NCI-H187 treated with DMSO at 0.1 percent for 48 hours (cell line): Measurements from ENCODE around the gene RGS3.

Experiments used
- DNase-seq: peaks from one replicate; lab custom pipeline; 2025; lab: John Stamatoyannopoulos, UW

The RGS3 gene

GRCh38 chr9:113511856-113512761, 48.6 kb downstream of the RGS3 start:
- DNase-seq, result no peak

GRCh38 chr9:113513111-113513510, 49.6 kb downstream of the RGS3 start:
- DNase-seq, result no peak

- DNase-seq, result no peak
Observed at GRCh38 chr9:113513536-113513935, 50.0 kb downstream of the RGS3 start.

GRCh38 chr9:113514061-113514460, 50.5 kb downstream of the RGS3 start:
- no peak for DNase-seq

- no peak for DNase-seq
Observed at GRCh38 chr9:113514748-113515147, 51.2 kb downstream of the RGS3 start.

- no peak for DNase-seq
Observed at GRCh38 chr9:113515862-113516261, 52.3 kb downstream of the RGS3 start.

GRCh38 chr9:113516840-113517577, 53.5 kb downstream of the RGS3 start:
- no peak for DNase-seq

- no peak for DNase-seq
Observed at GRCh38 chr9:113519426-113520108, 56.0 kb downstream of the RGS3 start.

- DNase-seq, result no peak
Observed at GRCh38 chr9:113520109-113520642, 56.6 kb downstream of the RGS3 start.

- DNase-seq, result no peak
Observed at GRCh38 chr9:113521693-113522255, 58.2 kb downstream of the RGS3 start.

- DNase-seq, result no peak
Observed at GRCh38 chr9:113522419-113522818, 58.9 kb downstream of the RGS3 start.

- DNase-seq, result no peak
Observed at GRCh38 chr9:113522858-113523257, 59.3 kb downstream of the RGS3 start.

GRCh38 chr9:113523421-113524141, 60.1 kb downstream of the RGS3 start:
- DNase-seq, result no peak

- DNase-seq, result no peak
Observed at GRCh38 chr9:113524468-113524867, 60.9 kb downstream of the RGS3 start.

GRCh38 chr9:113525205-113525604, 61.7 kb downstream of the RGS3 start:
- DNase-seq, result no peak

GRCh38 chr9:113525831-113526230, 62.3 kb downstream of the RGS3 start:
- DNase-seq, result no peak

- no peak for DNase-seq
Observed at GRCh38 chr9:113526231-113526746, 62.8 kb downstream of the RGS3 start.

- DNase-seq, result no peak
Observed at GRCh38 chr9:113526841-113527240, 63.3 kb downstream of the RGS3 start.

GRCh38 chr9:113528088-113528487, 64.6 kb downstream of the RGS3 start:
- no peak for DNase-seq

- no peak for DNase-seq
Observed at GRCh38 chr9:113528811-113529210, 65.3 kb downstream of the RGS3 start.
